SK-N-SH (cell line): Measurements from ENCODE around the gene CPLX3. TPM values are rescaled to one million over a fixed set of nuclear protein-coding genes. Genes with fewer than 3 reads are reported as not detected.

ENCODE experiments used
- CTCF ChIA-PET: fragments of 300-600, 350-600 bp; formaldehyde crosslinking; extraction: SDS; loops from one replicate; lab custom pipeline; 2021; lab: Yijun Ruan, JAX
- POLR2A ChIA-PET: fragments of 350-600 bp; sonication (Branson Sonifier 250); formaldehyde crosslinking; extraction: SDS; loops from one replicate; lab custom pipeline; 2020; ENCODE audit warnings: antibody characterized with exemption, inconsistent platforms; lab: Yijun Ruan, JAX
- DNase-seq: peaks from one replicate; pipeline ENCODE4 v3.0.0; 2012
- H2AFZ ChIP-seq: fragments of 200-600 bp; sonication (generic); 2 replicates; pipeline ENCODE4 v1.8.1; 2016; ENCODE audit warnings: antibody characterized with exemption, mild to moderate bottlenecking, low read depth
- H3F3A ChIP-seq: fragments of 200-600 bp; sonication (generic); replicated peaks from 2 replicates; pipeline ENCODE3; 2016; ENCODE audit warnings: antibody characterized with exemption, mild to moderate bottlenecking; ENCODE audit not compliant: insufficient read depth
- H3K27ac ChIP-seq, 2 experiments: fragments of 200-500 bp in 1 of 2; fragments of 200-600 bp in 1 of 2; sonication (Bioruptor generic) in 1 of 2; sonication (generic), shearing (Covaris generic) in 1 of 2; 2 replicates each; pipeline versions ENCODE4 v1.5.1 to v1.6.1; 2014 to 2016; ENCODE audit warnings: low read depth in 2 of 2, inconsistent platforms in 1 of 2, low read length in 1 of 2, mild to moderate bottlenecking in 1 of 2, mixed read lengths in 1 of 2
- H3K27me3 ChIP-seq: fragments of 200-600 bp; sonication (generic), shearing (Covaris generic); 2 replicates; pipeline ENCODE4 v1.6.1; 2016; ENCODE audit warnings: mixed run types; ENCODE audit not compliant: insufficient read depth
- H3K36me3 ChIP-seq, 2 experiments: fragments of 200-500 bp in 1 of 2; fragments of 200-600 bp in 1 of 2; sonication (Bioruptor generic) in 1 of 2; sonication (generic) in 1 of 2; replicated peaks in 1 of 2; 2 replicates each; pipeline versions ENCODE3 to v1.5.1; 2014 to 2016; ENCODE audit warnings: low read length in 1 of 2, mild to moderate bottlenecking in 1 of 2; ENCODE audit not compliant: insufficient read depth in 2 of 2, control insufficient read depth in 1 of 2
- H3K4me1 ChIP-seq, 2 experiments: fragments of 200-500 bp in 1 of 2; fragments of 200-600 bp in 1 of 2; sonication (Bioruptor generic) in 1 of 2; sonication (generic), shearing (Covaris generic) in 1 of 2; 2 replicates each; pipeline versions ENCODE4 v1.5.1 to v1.6.1; 2014 to 2016; ENCODE audit warnings: low read depth in 1 of 2, low read length in 1 of 2, mixed run types in 1 of 2; ENCODE audit not compliant: insufficient read depth in 2 of 2, control insufficient read depth in 1 of 2
- H3K4me2 ChIP-seq: fragments of 200-600 bp; sonication (generic), shearing (Covaris generic); 2 replicates; pipeline ENCODE4 v1.6.1; 2017; ENCODE audit warnings: mixed run types
- H3K4me3 ChIP-seq, 2 experiments: fragments of 200-500 bp in 1 of 2; fragments of 200-600 bp in 1 of 2; sonication (Bioruptor generic) in 1 of 2; sonication (generic), shearing (Covaris generic) in 1 of 2; 2 replicates each; pipeline versions ENCODE4 v1.5.1 to v1.8.1; 2014 to 2016; ENCODE audit warnings: low read depth in 2 of 2, inconsistent platforms in 1 of 2, low read length in 1 of 2, mild to moderate bottlenecking in 1 of 2, mixed read lengths in 1 of 2, moderate library complexity in 1 of 2
- H3K79me2 ChIP-seq: fragments of 200-600 bp; sonication (generic); 2 replicates; pipeline ENCODE4 v1.8.1; 2017; ENCODE audit warnings: mild to moderate bottlenecking; ENCODE audit not compliant: insufficient read depth
- H3K9ac ChIP-seq: fragments of 200-600 bp; sonication (generic); 2 replicates; pipeline ENCODE4 v1.6.1; 2017; ENCODE audit warnings: mixed run types
- H3K9me2 ChIP-seq: fragments of 200-600 bp; sonication (generic); 2 replicates; pipeline ENCODE4 v1.6.1; 2017; ENCODE audit warnings: mixed run types
- H3K9me3 ChIP-seq: fragments of 200-600 bp; sonication (generic); 2 replicates; pipeline ENCODE4 v1.6.1; 2017; ENCODE audit warnings: mixed run types, mild to moderate bottlenecking, moderate library complexity
- H4K20me1 ChIP-seq: fragments of 200-600 bp; sonication (generic); 2 replicates; pipeline ENCODE4 v1.6.1; 2017; ENCODE audit warnings: mild to moderate bottlenecking, mixed run types; ENCODE audit not compliant: insufficient read depth
- CTCF ChIP-seq: fragments of 200-600 bp; sonication (generic); IDR thresholded peaks from 2 replicates; pipeline ENCODE4 v1.6.1; 2017; ENCODE audit warnings: antibody characterized with exemption, mild to moderate bottlenecking, moderate library complexity
- ELF1 ChIP-seq: IDR thresholded peaks from 2 replicates; pipeline ENCODE4 v1.4.0; 2012
- EP300 ChIP-seq, 2 experiments: IDR thresholded peaks; 2 replicates each; pipeline versions ENCODE4 v1.4.0 to v1.6.1; 2012; ENCODE audit warnings: borderline replicate concordance in 1 of 2, low read depth in 1 of 2, low read length in 1 of 2
- EZH2phosphoT487 ChIP-seq: fragments of 200-600 bp; sonication (generic); IDR thresholded peaks from 2 replicates; pipeline ENCODE4 v1.6.1; 2017; ENCODE audit warnings: low read depth, mixed run types, mild to moderate bottlenecking, antibody characterized with exemption, moderate library complexity, borderline replicate concordance
- FOSL2 ChIP-seq: IDR thresholded peaks from 2 replicates; pipeline ENCODE4 v1.4.0; 2012; ENCODE audit warnings: low read depth, mild to moderate bottlenecking, moderate library complexity, borderline replicate concordance
- FOXJ3 ChIP-seq: sonication (generic); formaldehyde crosslinking; IDR thresholded peaks from 2 replicates; pipeline ENCODE4 v1.5.1; 2020; ENCODE audit warnings: mild to moderate bottlenecking, missing genetic modification reagents
- GABPA ChIP-seq: IDR thresholded peaks from 2 replicates; pipeline ENCODE4 v1.4.0; 2012; ENCODE audit warnings: low read depth, mild to moderate bottlenecking
- GATA2 ChIP-seq: sonication (generic); formaldehyde crosslinking; IDR thresholded peaks from 2 replicates; pipeline ENCODE4 v1.5.0; 2020; ENCODE audit warnings: mild to moderate bottlenecking, missing genetic modification reagents
- JUND ChIP-seq: IDR thresholded peaks from 2 replicates; pipeline ENCODE4 v1.4.0; 2012
- MEF2A ChIP-seq: IDR thresholded peaks from 2 replicates; pipeline ENCODE4 v1.4.0; 2012; ENCODE audit warnings: low read depth, borderline replicate concordance
- NFIC ChIP-seq: IDR thresholded peaks from 2 replicates; pipeline ENCODE4 v1.4.0; 2012; ENCODE audit warnings: borderline replicate concordance
- NRF1 ChIP-seq: IDR thresholded peaks from 2 replicates; pipeline ENCODE4 v1.6.1; 2012; ENCODE audit warnings: low read depth, mild to moderate bottlenecking, low read length
- PBX3 ChIP-seq: IDR thresholded peaks from 2 replicates; pipeline ENCODE4; 2012
- POLR2AphosphoS5 ChIP-seq: IDR thresholded peaks from 2 replicates; pipeline ENCODE4 v1.6.1; 2012; ENCODE audit warnings: low read depth, low read length
- RAD21 ChIP-seq: IDR thresholded peaks from 2 replicates; pipeline ENCODE4 v1.6.1; 2012; ENCODE audit warnings: mild to moderate bottlenecking, low read length
- RCOR1 ChIP-seq: fragments of 150-350 bp; IDR thresholded peaks from 2 replicates; pipeline ENCODE4 v1.6.1; 2017; ENCODE audit warnings: antibody characterized with exemption, low read length
- RFX5 ChIP-seq: IDR thresholded peaks from 2 replicates; pipeline ENCODE4 v1.6.1; 2012; ENCODE audit warnings: mild to moderate bottlenecking, improper control_type of control experiment, low read length
- RXRA ChIP-seq: IDR thresholded peaks from 2 replicates; pipeline ENCODE4 v1.4.0; 2012; ENCODE audit warnings: low read depth, mild to moderate bottlenecking, borderline replicate concordance
- TCF12 ChIP-seq: IDR thresholded peaks from 2 replicates; pipeline ENCODE4 v1.4.0; 2012
- USF1 ChIP-seq: IDR thresholded peaks from 2 replicates; pipeline ENCODE4 v1.4.0; 2012; ENCODE audit warnings: low read depth, borderline replicate concordance
- USF2 ChIP-seq: fragments of 150-350 bp; IDR thresholded peaks from 2 replicates; pipeline ENCODE4 v1.6.1; 2017; ENCODE audit warnings: antibody characterized with exemption, low read length, low read depth, borderline replicate concordance
- WGBS: methylation state at CpG from one replicate; pipeline ENCODE4 v1.1.6; 2017; ENCODE audit warnings: low lambda C conversion rate; 5-methylcytosine and 5-hydroxymethylcytosine counted together
- polyA plus RNA-seq, 3 experiments: library from polyadenylated mRNA; depleted of rRNA; stranded (reverse); fragments of >200 nt; gene quantifications; 2 replicates each; pipeline ENCODE4 v1.2.3, GENCODE V29; 2012

CPLX3 gene
- polyA plus RNA-seq, 1 of the 3 experiments (the other 2 are of a cell fraction) = not detected

GRCh38 chr15:74778599-74778970 is 47.8 kb upstream of the CPLX3 start:
- peaks cover 3 to 28% of the 10 kb centered on the region in 2 experiments; a peak in 2 of 4 replicates for H3K4me1 ChIP-seq
- DNase-seq = no peak
- ChIA-PET CTCF (interaction anchor here (1.1 to 24.3 kb wide), 13 partner anchors 8 to 173 kb away, joined by 3 to 1109 read pairs (median 6); partner anchors contain the start of gene CLK3), POLR2A (interaction anchor here (1.0 kb wide), 1 partner anchor 119 kb away, joined by 5 read pairs; no protein-coding TSS in a partner anchor)
- no peak overlapping the region for H2AFZ ChIP-seq
- H3F3A ChIP-seq = peaks cover 3% of the 10 kb centered on the region
- no peak overlapping the region for H3K4me2 ChIP-seq
- H3K36me3 ChIP-seq = no peaks in the 10 kb centered on the region
- 92% methylated on average over 5 of the region's 5 CpGs for WGBS
- H3K9me3 ChIP-seq = no peaks in the 10 kb centered on the region
- no peak overlapping the region for H3K27ac ChIP-seq
- TF ChIP-seq GATA2 (CRISPR knock-in tag) (no peak), PBX3 (no peak), FOSL2 (no peak), NFIC (no peak), TCF12 (no peak), MEF2A (no peak), RCOR1 (no peak), JUND (no peak), POLR2AphosphoS5 (no peak), EZH2phosphoT487 (no peak), RAD21 (no peak), NRF1 (no peak), USF1 (no peak), USF2 (no peak)
- H4K20me1 ChIP-seq = peaks cover 9% of the 10 kb centered on the region
- no peak overlapping the region for H3K9ac ChIP-seq
- no peaks in the 10 kb centered on the region for H3K9me2 ChIP-seq
- no peaks in the 10 kb centered on the region for H3K27me3 ChIP-seq
- peaks cover 12% of the 10 kb centered on the region for H3K79me2 ChIP-seq
- no peak overlapping the region for H3K4me3 ChIP-seq

- Histone ChIP-seq H3K4me3 (no peak overlapping the region), H3K4me2 (no peak overlapping the region), H4K20me1 (peaks cover 16% of the 10 kb centered on the region), H3K79me2 (peaks cover 18% of the 10 kb centered on the region), H3K36me3 (no peaks in the 10 kb centered on the region), H3K4me1 (peaks cover 7 to 35% of the 10 kb centered on the region in 2 experiments; a peak in 2 of 4 replicates), H3K9me2 (no peaks in the 10 kb centered on the region), H3K27ac (no peak overlapping the region), H3K9ac (no peak overlapping the region), H2AFZ (no peak overlapping the region), H3K9me3 (no peaks in the 10 kb centered on the region), H3F3A (peaks cover 3% of the 10 kb centered on the region), H3K27me3 (no peaks in the 10 kb centered on the region)
- POLR2A ChIA-PET = no interaction called here
- 87% methylated on average over 7 of the region's 7 CpGs for WGBS
- TF ChIP-seq RXRA (no peak), ELF1 (no peak), GATA2 (CRISPR knock-in tag) (no peak), POLR2AphosphoS5 (no peak), EP300 (IDR thresholded peaks at IDR 0.05; ENCODE audit: borderline replicate concordance in 1 of 2, low read depth in 1 of 2, low read length in 1 of 2) (no peak), CTCF (no peak), MEF2A (no peak), FOSL2 (no peak), RCOR1 (no peak), RFX5 (no peak), GABPA (no peak), FOXJ3 (CRISPR knock-in tag) (no peak)
- CTCF ChIA-PET = interaction anchor here (1.2 to 24.3 kb wide), 6 partner anchors 9 to 172 kb away, joined by 3 to 1109 read pairs (median 26); partner anchors contain the start of gene CLK3
- no peak for DNase-seq
Observed at GRCh38 chr15:74779162-74779648, 47.2 kb upstream of the CPLX3 start.
